Endothelial cell of umbilical vein (primary cell): ENCODE results near the gene PVRIG. TPM values are rescaled to one million over a fixed set of nuclear protein-coding genes. Genes with fewer than 3 reads are reported as not detected.
"Not testable (repeated sequence)": the region's sequence is repeated elsewhere in the genome, so short reads cannot be mapped to it uniquely, and the experiment has no call there.

Source experiments
- BruUV-seq: library from RNA; stranded (reverse); fragments of 400-500 nt; replicated peaks from 2 replicates; lab custom pipeline; 2021; lab: Mats Ljungman, UMichigan
- CTCF ChIA-PET: fragments of 300-600, 350-600 bp; sonication (Branson Sonifier 250); formaldehyde crosslinking; loops from one replicate; lab custom pipeline; 2021; ENCODE audit warnings: antibody characterized with exemption, inconsistent platforms; lab: Charles Lee
- POLR2A ChIA-PET: fragments of 300-600, 350-600 bp; sonication (Branson Sonifier 250); formaldehyde crosslinking; loops from one replicate; lab custom pipeline; 2021; ENCODE audit warnings: antibody characterized with exemption, inconsistent platforms; lab: Charles Lee
- DNase-seq: peaks from one replicate; pipeline ENCODE4 v3.0.0-alpha.2; 2011; ENCODE audit warnings: low read depth, low spot score
- FAIRE-seq: peaks from 2 replicates; lab custom pipeline; 2011; peaks lifted over from hg19 to GRCh38; lab: Jason Lieb, UNC
- H2AFZ ChIP-seq: 2 replicates; pipeline ENCODE4 v1.6.0; 2012; ENCODE audit warnings: low read depth, low read length, control low read depth, inconsistent platforms
- H3K27ac ChIP-seq: 2 replicates; pipeline ENCODE4 v1.5.1; 2011; ENCODE audit warnings: low read depth, mild to moderate bottlenecking, control low read depth, low read length, moderate library complexity; ENCODE audit not compliant: insufficient read depth
- H3K27me3 ChIP-seq, 2 experiments: 2 replicates each; pipeline versions ENCODE4 v1.6.0 to v1.6.1; 2011; ENCODE audit warnings: low read length in 2 of 2, mixed read lengths in 1 of 2; ENCODE audit not compliant: control insufficient read depth in 2 of 2, insufficient read depth in 2 of 2
- H3K36me3 ChIP-seq, 2 experiments: 2 replicates in 1 of 2; 3 replicates in 1 of 2; pipeline ENCODE4 v1.5.1; 2011; ENCODE audit warnings: low read length in 2 of 2, mild to moderate bottlenecking in 1 of 2, moderate library complexity in 1 of 2; ENCODE audit not compliant: control insufficient read depth in 2 of 2, insufficient read depth in 2 of 2; ENCODE audit errors: extremely low read depth in 1 of 2
- H3K4me1 ChIP-seq: 3 replicates; pipeline ENCODE4 v1.5.1; 2011; ENCODE audit warnings: mild to moderate bottlenecking, low read length; ENCODE audit not compliant: control insufficient read depth, insufficient read depth; ENCODE audit errors: extremely low read depth
- H3K4me2 ChIP-seq: 2 replicates; pipeline ENCODE4 v1.6.1; 2011; ENCODE audit warnings: low read length, control low read depth, mixed read lengths; ENCODE audit not compliant: insufficient read depth
- H3K4me3 ChIP-seq, 3 experiments: fragments of 200-600 bp in 1 of 3; sonication (generic), shearing (Covaris generic) in 1 of 3; replicated peaks in 1 of 3; 2 replicates each; pipeline ENCODE4 v1.5.1; 2011 to 2016; ENCODE audit warnings: control low read depth in 3 of 3, low read length in 3 of 3, mild to moderate bottlenecking in 2 of 3, inconsistent platforms in 1 of 3, low read depth in 1 of 3, moderate library complexity in 1 of 3; ENCODE audit not compliant: insufficient read depth in 1 of 3
- H3K79me2 ChIP-seq: 2 replicates; pipeline ENCODE4 v1.6.0; 2012; ENCODE audit warnings: low read length, inconsistent platforms; ENCODE audit not compliant: control insufficient read depth, insufficient read depth
- H3K9ac ChIP-seq: replicated peaks from 2 replicates; pipeline ENCODE3; 2011; ENCODE audit warnings: low read length, control low read depth; ENCODE audit not compliant: insufficient read depth; ENCODE audit errors: extremely low read depth
- H3K9me1 ChIP-seq: replicated peaks from 3 replicates; pipeline ENCODE4 v1.6.0; 2011; ENCODE audit warnings: mild to moderate bottlenecking, low read length; ENCODE audit not compliant: control insufficient read depth, insufficient read depth; ENCODE audit errors: extremely low read depth
- H3K9me3 ChIP-seq: replicated peaks from 2 replicates; pipeline ENCODE4 v1.5.1; 2012; ENCODE audit warnings: low read length, inconsistent platforms; ENCODE audit not compliant: control insufficient read depth, insufficient read depth
- H4K20me1 ChIP-seq: replicated peaks from 2 replicates; pipeline ENCODE3; 2011; ENCODE audit warnings: mild to moderate bottlenecking, low read length; ENCODE audit not compliant: control insufficient read depth, insufficient read depth; ENCODE audit errors: extremely low read depth
- EZH2 ChIP-seq: IDR thresholded peaks from 2 replicates; pipeline ENCODE4 v1.6.1; 2012; ENCODE audit warnings: borderline replicate concordance, low read depth, mild to moderate bottlenecking, moderate library complexity, low read length, inconsistent platforms; ENCODE audit not compliant: severe bottlenecking
- FOS ChIP-seq: IDR thresholded peaks from 2 replicates; pipeline ENCODE4 v1.6.1; 2011; ENCODE audit warnings: mild to moderate bottlenecking, low read length, moderate library complexity, borderline replicate concordance; ENCODE audit not compliant: insufficient read depth
- GATA2 ChIP-seq: IDR thresholded peaks from 2 replicates; pipeline ENCODE4 v1.7.0; 2011; ENCODE audit warnings: low read depth, mild to moderate bottlenecking, moderate library complexity, mixed read lengths, low read length; ENCODE audit not compliant: insufficient read length, insufficient read depth
- JUN ChIP-seq: IDR thresholded peaks from 2 replicates; pipeline ENCODE4 v1.6.1; 2011; ENCODE audit warnings: borderline replicate concordance, low read depth; ENCODE audit not compliant: insufficient read length, insufficient read depth
- MYC ChIP-seq: IDR thresholded peaks from one replicate; pipeline ENCODE4 v1.6.1; 2011; ENCODE audit warnings: mild to moderate bottlenecking, low read depth, low read length
- POLR2A ChIP-seq: IDR thresholded peaks from 2 replicates; pipeline ENCODE4 v1.6.1; 2012; ENCODE audit warnings: low read depth, mild to moderate bottlenecking, control low read depth, low read length
- POLR2AphosphoS5 ChIP-seq: IDR thresholded peaks from 2 replicates; pipeline ENCODE4 v1.6.1; 2012; ENCODE audit warnings: low read depth, mild to moderate bottlenecking, control low read depth, low read length, moderate library complexity; ENCODE audit not compliant: insufficient read depth
- dilution Hi-C: fragments of 300-500 bp; cut with MboI; formaldehyde crosslinking; loops from one replicate; pipeline ENCODE4 v1.15.0; 2019; ENCODE audit warnings: low sequenced_read_pairs; ENCODE audit not compliant: extremely low pct_ligation_motif_present
- intact Hi-C: fragments of 100-400 bp; cut with micrococcal nuclease; formaldehyde crosslinking; loops from one replicate; pipeline ENCODE4 v1.10.0; 2022
- polyA plus RNA-seq, 4 experiments: library from polyadenylated mRNA; depleted of rRNA in 3 of 4; stranded (reverse) in 3 of 4; unstranded in 1 of 4; fragments of >200 nt; gene quantifications; 2 replicates each; pipeline versions ENCODE4 v1.2.1 to v1.2.3, GENCODE V29; 2011 to 2012; ENCODE audit warnings: missing spikeins in 1 of 4
- total RNA-seq: library from RNA; stranded (reverse); gene quantifications from 2 replicates; pipeline ENCODE4 v1.2.3, GENCODE V29; 2021
- TF ChIP-seq, protein P1 (sequence below): IDR thresholded peaks from 2 replicates; pipeline ENCODE4 v1.6.1; 2011; ENCODE audit not compliant: insufficient read depth, insufficient read length
- TF ChIP-seq, protein P2 (sequence below), 2 donors: IDR thresholded peaks; 1 replicate in 1 of 2; 2 replicates in 1 of 2; pipeline ENCODE4 v1.5.1; 2011; ENCODE audit warnings: low read length in 2 of 2, mild to moderate bottlenecking in 2 of 2, moderate library complexity in 2 of 2, control low read depth in 1 of 2, inconsistent platforms in 1 of 2, low read depth in 1 of 2; ENCODE audit not compliant: insufficient read depth in 1 of 2; ENCODE audit errors: extremely low read depth in 1 of 2

PVRIG gene
- total and polyA plus RNA-seq, 2 donors (not counting 3 experiments of a cell fraction or from before 2014, with no cell fraction given) = 0.80 TPM; not detected in 1

DNA sequence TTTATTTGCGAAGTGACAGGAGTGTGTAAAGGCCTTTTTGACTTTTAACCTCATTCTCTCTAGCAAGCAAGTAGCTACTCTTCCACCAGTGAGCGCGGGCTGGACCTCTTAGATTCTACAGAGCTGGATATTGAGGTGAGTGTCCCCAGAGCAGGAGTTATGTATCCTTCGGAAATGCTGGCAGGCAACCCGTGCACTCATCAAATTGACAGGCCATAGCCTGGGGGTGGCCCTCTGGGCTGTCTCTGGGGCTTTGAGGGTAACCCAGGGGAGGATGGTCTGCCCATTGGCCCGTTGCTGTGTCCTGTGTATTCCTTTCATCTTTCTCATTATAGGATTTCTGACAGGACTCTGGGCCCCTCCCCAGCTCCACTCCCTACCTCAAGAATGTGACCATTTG, 6.1 kb upstream of the PVRIG start:
- H3K4me2 ChIP-seq = no peak overlapping the region
- no peak for FAIRE-seq
- intact Hi-C loops = no loop called here
- no peak overlapping the region for H3K9ac ChIP-seq
- H3K27me3 ChIP-seq = peaks cover 13 to 16% of the 10 kb centered on the region in 2 experiments
- dilution Hi-C loops = no loop called here
- H3K79me2 ChIP-seq = no peaks in the 10 kb centered on the region
- H3K27ac ChIP-seq = no peak overlapping the region
- no peaks in the 10 kb centered on the region for H3K9me1 ChIP-seq
- H4K20me1 ChIP-seq = no peaks in the 10 kb centered on the region
- POLR2A ChIA-PET = no interaction called here
- BruUV-seq = no TSS peak
- H3K4me3 ChIP-seq = no peak overlapping the region
- H2AFZ ChIP-seq = no peak overlapping the region
- H3K4me1 ChIP-seq = no peaks in the 10 kb centered on the region
- TF ChIP-seq MYC = no peak
- no peak for TF ChIP-seq EZH2
- TF ChIP-seq GATA2 = no peak
- no peak for TF ChIP-seq JUN
- TF ChIP-seq FOS = no peak
- no peak for TF ChIP-seq POLR2A
- TF ChIP-seq, protein P1, sequence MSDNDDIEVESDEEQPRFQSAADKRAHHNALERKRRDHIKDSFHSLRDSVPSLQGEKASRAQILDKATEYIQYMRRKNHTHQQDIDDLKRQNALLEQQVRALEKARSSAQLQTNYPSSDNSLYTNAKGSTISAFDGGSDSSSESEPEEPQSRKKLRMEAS = no peak
- TF ChIP-seq POLR2AphosphoS5 = no peak
- TF ChIP-seq, protein P2, sequence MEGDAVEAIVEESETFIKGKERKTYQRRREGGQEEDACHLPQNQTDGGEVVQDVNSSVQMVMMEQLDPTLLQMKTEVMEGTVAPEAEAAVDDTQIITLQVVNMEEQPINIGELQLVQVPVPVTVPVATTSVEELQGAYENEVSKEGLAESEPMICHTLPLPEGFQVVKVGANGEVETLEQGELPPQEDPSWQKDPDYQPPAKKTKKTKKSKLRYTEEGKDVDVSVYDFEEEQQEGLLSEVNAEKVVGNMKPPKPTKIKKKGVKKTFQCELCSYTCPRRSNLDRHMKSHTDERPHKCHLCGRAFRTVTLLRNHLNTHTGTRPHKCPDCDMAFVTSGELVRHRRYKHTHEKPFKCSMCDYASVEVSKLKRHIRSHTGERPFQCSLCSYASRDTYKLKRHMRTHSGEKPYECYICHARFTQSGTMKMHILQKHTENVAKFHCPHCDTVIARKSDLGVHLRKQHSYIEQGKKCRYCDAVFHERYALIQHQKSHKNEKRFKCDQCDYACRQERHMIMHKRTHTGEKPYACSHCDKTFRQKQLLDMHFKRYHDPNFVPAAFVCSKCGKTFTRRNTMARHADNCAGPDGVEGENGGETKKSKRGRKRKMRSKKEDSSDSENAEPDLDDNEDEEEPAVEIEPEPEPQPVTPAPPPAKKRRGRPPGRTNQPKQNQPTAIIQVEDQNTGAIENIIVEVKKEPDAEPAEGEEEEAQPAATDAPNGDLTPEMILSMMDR (IDR thresholded peaks at IDR 0.05; ENCODE audit: extremely low read depth in 1 of 2, insufficient read depth in 1 of 2, low read depth in 1 of 2, low read length in 2 of 2) = no peak
- H3K36me3 ChIP-seq = no peaks in the 10 kb centered on the region
- H3K9me3 ChIP-seq = no peaks in the 10 kb centered on the region
- no peak for DNase-seq
- CTCF ChIA-PET = interaction anchor here (1.1 kb wide), 1 partner anchor 81 kb away, joined by 3 read pairs; no protein-coding TSS in a partner anchor

DNA sequence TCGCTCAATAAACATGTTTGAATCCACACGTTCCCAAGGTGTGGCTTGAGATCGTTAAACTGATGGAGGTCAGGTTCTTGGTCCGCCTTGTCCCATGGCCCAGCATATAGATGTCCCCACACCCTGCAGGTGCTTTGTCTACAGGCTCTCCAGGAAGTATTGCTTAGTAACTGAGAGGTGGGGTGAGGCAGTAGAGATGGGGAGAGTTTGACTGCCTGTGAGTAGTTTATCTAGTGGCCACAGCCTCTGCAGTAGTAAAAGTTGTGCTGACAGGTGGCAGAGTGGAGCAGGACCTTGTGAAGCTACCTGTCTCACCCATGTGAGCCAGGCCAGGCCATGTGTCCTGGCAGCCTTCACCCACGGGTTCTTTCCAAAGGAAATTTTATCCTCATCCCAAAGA, 5.4 kb upstream of the PVRIG start:
- H3K9me3 ChIP-seq, H3K27ac ChIP-seq, POLR2A ChIA-PET, intact Hi-C loops, H3K9me1 ChIP-seq, H3K4me1 ChIP-seq, DNase-seq, H3K9ac ChIP-seq, H3K36me3 ChIP-seq, H4K20me1 ChIP-seq, H2AFZ ChIP-seq, dilution Hi-C loops, BruUV-seq, H3K4me3 ChIP-seq, CTCF ChIA-PET, H3K79me2 ChIP-seq, FAIRE-seq, H3K4me2 ChIP-seq: not testable (repeated sequence)
- peaks cover 10% of the 10 kb centered on the region in 2 experiments for H3K27me3 ChIP-seq
